HG03066 (cell line): ENCODE data around the gene TKT.
A peak's percentile ranks its signal among the peaks of the same experiment; 100 is the strongest.
"Not testable (repeated sequence)": the region's sequence is repeated elsewhere in the genome, so short reads cannot be mapped to it uniquely, and the experiment has no call there.

Experiments used
- ATAC-seq: cut with Tn5 transposase; IDR thresholded peaks from one replicate; pipeline ENCODE4 v1.9.1; 2021; ENCODE audit warnings: low read depth; ENCODE audit not compliant: unreplicated experiment

The TKT gene

DNA sequence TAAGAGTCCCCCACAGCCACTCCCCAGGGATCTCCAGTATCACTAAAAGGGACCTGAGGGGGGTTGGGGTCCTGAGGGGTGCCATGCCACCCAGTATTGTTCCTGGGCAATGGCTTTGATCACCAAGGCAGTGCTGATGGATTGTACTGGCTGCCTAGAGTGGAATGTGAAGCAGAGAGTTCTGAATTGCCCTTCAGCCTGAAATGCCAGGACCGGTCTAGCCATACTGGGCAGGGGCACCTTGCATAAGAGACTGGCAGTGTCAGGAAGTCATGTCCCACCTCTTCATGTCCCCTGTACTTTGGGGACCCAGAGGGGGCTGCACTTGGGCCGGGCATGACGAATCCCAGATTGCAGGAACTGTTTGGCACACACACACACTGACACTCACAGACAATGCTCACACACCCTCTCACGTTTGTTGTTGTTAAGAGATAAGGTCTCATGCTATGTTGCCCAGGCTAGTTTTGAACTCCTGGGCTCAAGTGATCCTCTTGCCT lies 4.5 kb upstream of the TKT start:
- ATAC-seq: no peak

DNA sequence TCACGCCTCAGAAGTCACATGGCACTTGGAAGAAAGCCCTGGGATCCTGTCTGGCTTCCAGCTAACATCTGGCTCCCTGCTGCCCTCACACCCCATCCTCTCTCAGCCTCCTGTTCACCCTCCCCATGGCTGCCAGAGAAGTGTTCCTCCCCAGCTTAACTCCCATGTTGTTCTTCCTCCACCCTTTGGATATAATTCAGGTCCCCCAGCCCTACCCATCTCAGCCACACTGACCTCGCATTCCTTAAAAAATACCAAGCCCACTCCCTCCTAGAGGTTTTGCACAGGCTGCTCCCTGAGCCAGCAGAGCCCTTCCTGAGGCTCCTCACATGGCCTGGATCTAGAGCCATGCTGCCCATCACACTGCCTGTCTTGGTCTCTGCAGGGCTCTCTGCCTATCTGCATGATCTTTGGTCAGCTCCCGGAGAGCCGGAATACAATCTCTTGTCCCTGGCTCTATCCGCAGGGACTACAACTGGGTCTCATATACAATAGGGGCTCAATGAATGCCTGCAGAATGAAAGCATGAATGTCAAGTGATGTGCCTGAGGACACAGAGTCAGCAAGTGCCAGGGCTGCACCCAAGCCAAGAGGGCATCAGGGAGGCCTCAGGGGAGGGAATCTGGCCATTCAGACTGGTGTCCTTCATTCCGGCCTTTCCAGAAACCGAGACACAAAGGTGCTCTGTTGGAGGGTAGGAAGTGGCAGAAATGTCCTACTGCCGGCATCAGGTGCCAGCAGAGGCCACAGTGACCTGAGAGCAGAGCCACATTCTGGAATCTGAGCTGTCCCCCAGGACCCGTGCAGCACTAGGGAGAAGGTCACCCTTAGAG lies 3.8 kb upstream of the TKT start:
- no peak for ATAC-seq

DNA sequence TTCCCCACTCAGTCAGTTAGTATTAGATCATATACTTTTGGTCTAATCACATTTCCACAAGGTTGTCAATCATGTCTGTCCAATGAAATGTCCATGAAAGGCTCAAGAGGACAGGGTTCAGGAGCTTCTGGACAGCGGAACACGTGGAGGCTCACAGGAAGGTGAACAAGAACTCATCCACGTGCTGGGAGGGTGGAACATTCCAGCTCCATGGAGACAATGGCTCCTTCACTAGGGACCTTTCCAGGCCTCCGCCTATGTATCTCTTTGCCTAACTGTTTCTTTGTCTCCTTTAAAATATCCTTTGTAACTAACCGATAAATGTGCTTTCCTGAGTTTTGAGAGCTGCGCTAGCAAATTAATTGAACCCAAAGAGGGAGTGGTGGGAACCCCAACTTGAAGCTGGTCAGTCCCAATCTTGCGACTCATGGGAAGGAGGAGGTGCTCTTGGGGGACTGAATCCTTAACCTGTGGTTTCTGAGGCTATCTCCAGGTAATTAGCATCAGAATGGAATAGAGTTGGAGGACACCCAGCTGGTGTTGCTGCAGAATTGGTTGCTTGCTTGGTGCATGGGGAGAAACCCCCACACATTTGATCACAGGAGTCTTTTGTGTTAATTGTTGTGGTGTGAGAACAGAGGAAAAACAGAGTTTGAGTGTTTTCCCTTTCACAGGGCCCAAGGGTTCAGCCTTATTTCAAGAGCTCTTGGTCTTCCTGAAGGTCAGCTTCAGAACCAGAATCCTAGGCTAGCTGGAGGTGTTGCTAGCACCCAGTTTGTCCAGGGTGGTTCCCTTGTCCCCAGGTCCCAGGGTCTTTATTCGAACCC lies 3.0 kb upstream of the TKT start:
- ATAC-seq: no peak

DNA sequence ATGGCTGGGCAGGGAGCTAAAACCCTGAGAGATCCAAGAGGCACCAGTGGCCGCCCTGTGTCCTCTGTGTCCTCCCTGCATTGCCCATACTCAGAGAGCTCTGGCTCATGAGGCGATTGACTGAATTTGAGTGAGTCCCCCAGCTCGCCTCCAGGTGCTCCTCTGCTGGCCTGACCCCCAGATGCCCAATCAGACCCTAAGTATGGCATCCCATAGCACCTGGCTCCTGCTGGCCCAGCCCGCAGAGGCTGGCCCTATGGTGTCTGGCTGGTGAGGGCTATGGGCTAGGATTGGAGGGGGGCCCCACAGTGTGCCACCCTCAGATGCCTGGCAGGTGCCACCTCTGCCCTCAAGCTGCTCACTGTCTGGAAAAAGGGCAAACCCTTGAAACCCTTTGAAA lies 1.6 kb upstream of the TKT start:
- ATAC-seq: no peak

DNA sequence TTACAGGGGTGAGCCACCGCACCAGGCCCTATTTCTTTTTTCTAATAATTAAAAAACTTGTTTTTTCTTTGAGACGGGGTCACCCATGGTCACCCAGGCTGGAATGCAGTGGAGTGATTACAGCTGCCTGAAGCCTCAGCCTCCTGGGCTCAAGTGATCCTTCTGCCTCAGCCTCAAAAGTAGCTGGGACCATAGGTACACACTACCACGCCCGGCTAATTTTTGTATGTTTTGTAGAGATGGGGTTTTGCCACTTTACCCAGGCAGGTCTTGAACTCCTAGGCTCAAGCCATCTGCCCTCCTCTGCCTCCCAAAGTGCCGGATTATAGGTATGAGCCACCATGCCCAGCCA lies 858 bp upstream of the TKT start:
- no peak for ATAC-seq

DNA sequence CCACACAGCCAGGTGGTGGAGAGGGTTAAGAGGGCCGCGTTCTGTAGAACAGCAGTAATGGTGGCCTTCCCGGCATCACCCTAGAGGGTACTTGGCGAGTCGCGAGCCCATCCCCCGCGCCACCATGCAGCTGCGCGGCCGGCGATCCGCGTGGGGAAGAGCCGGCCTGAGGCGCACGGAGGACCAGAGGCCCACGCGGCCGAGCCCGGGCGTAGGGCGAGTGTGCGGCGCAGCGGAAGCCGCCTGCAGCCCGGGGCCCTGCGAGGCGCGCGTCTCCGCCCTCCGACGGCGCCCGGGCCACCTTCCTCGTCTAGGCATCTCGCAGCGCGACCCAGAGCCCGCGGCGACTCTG lies 423 bp downstream of the TKT start:
- peak; percentile 40 for ATAC-seq

DNA sequence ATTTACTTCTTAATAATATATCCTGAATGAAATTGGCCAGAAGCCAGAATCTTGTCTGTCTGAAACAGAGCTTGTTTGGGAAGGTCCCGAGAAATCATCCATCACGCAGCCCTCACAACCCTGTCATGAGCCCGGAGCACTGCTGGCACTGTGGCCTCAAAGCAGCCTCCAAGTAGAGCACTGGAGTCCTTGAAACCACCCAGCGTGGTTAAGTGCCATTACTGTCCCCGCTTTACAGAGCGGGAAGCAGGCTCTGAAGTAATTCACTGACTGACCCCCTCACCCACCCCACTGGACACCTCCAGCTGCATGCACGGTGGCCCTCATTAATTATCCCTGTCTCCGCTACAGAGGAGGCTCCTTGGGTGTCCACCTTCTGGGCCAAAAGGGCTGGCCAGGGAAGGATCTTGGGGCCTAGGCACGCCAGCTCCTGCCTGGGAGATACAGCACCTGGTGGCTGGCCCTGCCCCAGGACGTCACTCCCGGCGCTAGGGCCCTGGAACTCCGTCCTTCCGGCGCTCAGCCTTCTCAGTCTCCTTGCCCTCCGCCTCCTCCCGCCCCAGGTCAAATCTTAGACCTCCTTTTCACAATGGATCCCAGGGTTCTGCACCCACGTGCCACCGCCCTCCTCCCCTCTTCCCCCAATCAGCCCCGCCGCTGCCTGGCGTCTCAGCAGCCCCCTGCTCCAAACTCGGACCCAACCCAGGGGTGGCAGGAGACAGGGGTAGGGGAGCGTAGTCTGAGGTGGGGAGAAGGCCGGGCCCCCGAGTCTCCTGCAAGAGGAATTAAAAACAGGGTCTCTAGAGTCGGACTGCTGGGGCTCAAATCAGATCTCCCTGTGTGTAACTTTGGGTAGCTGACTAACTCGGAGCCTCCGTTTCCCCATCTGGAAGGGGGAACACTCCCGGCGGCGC lies 1.1 kb downstream of the TKT start:
- peak; percentile 53 for ATAC-seq

DNA sequence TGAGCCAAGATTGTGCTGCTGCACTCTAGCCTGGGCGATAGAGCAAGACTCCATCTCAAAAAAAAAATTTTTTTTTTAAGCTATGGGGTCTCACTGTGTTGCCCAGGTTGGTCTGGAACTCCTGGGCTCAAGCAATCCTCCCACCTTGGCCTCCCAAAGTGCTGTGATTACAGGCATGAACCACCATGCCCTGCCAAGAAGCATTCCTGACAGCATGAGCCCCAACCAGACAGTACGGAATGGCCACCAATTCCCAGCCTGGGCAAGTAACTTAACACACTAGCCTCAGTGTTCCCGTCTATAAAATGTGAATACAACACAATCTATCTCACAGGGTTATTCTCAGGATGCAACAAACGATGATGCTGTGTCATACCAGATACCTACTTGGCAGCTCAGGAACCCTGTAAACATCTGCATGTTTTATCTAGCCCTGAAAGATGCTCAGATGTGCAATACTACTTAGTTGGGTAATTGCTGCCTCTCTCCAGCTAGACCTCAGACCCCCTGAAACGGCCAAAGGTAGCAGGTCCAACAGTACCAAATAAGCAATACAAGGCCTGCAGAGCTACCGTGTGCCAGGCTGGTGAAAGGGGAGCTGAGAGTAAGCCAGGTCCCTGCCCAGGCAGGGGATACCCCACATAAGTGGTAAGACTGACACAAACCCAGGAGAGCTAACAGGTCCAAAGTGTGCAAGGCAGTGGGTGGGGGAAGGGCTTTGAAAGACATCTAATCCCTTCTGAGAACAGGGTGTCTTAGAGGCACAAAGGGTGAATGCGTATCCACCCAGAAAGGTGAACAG lies 1.9 kb downstream of the TKT start:
- ATAC-seq: no peak

DNA sequence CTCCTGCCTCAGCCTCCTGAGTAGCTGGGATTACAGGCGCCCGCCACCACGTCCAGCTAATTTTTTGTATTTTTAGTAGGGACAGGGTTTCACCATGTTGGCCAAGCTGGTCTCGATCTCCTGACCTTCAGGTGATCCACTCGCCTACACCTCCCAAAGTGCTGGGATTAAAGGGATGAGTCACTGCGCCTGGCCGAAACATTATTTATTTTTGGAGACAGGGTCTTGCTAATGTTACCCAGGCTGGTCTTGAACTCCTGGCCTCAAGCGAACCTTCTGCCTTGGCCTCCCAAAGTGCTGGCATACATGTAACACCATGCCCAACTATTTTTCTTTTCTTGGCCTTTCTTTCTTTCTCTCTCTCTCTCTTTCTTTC lies 2.9 kb downstream of the TKT start:
- not testable (repeated sequence) for ATAC-seq

DNA sequence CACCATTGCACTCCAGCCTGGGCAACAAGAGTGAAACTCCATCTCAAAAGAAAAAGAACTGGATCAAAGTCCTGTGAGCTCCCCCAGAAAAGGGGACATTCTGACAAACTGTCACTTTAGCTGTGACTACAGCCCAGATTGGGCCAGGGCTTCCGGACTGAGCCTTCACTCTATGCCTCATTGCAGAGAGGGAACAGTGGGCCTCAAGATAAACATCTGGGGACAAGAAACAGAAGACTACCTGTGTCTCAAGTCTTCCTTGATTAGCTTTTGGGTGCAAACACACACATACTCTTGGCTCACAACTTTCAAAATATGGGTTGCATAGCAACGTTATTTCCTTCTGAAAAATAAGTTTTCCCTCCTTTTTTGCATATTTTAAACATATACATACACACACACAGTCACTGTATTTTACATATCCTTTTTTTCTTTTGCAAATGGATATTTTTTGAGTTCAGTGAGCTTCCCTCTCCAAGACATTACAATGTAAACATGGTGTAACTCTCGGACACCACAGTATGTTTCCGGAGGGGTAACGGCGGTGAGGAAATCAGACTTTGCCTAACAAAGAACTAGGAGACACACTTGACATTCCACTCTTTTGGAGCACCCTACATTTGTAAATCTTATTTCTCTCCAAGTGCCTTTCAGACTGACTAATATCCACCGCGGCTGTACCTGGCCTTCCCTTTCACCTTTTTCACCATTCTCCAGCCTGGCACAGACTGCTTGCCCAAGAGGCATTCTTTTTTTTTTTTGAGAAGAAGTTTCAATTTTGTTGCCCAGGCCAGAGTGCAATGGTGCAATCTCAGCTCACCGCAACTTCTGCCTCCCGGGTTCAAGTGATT lies 3.5 kb downstream of the TKT start:
- ATAC-seq: no peak

DNA sequence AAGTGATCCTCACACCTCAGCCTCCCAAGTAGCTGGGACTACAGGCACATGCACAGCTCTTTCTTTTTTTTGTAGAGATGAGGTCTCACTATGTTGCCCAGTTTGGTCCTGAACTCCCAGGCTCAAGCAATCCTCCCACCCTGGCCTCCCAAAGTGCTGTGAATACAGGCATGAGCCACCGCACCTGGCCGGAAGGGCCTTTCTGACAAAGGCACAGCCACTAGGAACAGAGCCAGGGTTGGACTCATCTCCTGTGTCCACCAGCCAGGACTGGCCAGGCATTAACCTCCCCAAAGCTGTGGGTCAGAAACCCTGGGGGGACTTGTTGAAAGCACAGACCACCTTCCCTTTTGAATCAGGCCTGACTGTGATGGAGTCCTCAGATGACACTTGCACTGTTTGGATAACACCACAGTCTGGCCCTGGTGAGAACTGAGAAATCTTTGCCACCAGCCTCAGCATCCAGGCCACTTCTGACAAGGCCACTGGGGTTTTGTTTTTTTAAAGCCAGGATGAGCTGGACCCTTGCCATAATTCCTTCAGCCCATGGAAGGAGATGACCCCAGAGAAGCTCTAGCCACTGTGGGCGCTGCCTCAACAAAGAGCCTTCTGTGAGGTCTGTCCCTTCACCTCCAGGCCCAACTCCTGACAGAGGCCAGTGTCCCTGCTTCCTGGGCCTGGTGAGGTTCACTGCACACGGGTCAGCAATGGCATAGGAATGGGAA lies 4.8 kb downstream of the TKT start:
- ATAC-seq: no peak

DNA sequence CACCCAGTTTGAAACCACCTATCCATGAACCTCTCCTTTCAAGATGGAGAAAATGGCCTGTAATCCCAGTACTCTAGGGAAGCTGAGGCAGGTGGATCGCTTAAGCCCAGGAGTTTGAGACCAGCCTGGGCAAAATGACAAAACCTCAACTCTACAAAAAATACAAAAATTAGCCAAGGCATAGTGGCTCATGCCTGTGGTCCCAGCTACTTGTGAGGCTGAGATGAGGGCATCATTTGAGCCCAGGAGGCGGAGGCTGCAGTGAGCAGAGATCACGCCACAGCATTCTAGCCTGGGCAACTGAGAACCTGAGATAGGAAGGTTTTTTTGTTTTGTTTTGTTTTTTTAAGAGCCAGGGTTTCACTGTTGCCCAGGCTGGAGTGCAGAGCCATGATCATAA lies 5.4 kb downstream of the TKT start:
- ATAC-seq: no peak

DNA sequence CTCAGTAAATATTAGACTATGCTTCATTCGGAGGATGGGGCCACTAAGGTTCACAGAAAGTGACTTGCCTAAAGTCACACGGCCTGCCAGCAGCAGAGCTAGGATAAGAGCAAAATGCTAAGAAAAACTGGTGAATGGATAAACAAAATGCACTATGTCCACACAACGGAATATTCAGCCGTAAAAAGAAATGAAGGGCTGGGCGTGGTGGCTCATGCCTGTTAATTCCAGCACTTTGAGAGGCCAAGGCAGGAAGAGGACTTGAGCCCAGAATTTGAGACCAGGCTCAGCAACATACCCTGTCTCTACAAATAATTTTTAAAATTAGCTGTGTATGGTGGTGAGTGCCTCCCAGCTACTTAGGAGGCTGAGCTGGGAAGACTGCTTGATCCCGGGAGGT lies 7.7 kb downstream of the TKT start:
- no peak for ATAC-seq

DNA sequence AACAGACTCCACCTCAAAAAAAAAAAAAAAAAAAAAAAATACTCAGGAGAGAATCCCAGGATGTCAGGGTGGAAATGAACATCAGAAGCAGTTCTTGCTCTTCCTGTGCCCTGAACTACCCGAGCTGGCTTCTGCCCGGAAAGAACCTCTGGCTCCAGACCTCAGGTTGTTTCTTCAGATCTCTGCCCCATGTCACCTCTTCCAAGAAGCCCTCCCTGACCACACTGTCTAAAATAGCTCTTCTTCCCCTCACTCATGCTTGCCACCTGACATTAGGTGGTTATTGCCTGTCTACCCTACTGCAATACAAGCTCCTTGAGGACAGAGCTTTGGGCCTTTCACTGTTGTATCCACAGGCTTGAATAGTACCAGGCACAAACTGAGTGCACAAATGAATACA lies 8.2 kb downstream of the TKT start:
- no peak for ATAC-seq

DNA sequence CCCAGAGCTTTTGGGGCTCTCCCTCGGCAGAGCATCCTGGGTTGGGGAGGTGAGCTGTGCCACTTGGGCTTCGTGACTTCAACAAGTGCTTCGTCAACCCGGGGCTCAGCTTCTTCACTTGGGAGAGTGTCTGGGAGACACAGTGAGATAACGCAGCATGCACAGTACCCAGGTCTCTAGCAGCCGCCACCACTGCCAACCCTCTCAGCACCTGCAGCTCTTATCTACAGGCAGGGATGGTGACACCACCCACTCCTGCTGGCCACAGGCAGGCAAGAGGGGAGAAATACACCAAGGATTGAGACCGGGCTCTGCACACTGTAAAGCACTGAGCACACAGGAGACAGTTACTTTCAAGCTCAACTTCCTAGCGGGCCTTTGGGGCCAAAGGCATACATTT lies 11.6 kb downstream of the TKT start:
- ATAC-seq: no peak

DNA sequence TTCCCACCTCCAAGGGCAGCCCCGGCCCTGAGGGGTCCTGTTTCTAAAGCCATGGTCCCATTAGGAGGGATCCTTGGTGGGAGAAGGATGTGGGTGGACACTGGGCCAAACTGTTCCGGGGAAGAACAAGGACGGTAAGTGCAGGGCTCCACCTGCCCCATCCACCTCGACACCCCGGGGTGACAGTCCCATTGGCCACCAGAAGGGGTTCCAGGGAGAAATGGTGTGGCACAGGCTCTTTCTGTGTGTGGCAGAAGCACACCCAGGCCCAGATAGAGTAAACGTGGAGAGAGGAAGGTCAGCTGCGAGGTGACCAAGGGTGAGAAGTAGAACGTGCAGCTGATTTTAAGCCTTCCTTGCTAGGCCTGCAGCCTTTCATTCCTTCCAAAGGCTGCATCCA lies 12.0 kb downstream of the TKT start:
- ATAC-seq: no peak

DNA sequence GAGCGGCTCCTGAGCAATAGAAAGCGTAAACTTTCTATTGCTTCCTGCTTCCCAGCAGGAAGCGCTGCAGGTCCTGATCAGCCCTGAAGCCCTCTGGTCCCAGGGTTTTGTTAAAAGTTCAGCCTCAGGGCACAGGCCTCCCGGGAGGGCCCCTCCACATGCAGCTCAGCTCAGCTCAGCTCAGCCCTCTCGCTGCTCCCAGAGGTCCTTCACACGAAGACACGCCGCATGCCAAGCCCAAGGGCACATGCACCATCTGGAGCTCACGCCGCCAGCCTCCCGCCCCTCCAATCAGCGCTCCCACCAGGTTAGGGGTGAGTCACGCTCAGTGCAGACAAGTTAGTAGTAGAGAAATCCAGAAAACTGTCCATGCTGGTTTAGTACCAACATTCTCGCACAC lies 12.7 kb downstream of the TKT start:
- ATAC-seq: no peak

DNA sequence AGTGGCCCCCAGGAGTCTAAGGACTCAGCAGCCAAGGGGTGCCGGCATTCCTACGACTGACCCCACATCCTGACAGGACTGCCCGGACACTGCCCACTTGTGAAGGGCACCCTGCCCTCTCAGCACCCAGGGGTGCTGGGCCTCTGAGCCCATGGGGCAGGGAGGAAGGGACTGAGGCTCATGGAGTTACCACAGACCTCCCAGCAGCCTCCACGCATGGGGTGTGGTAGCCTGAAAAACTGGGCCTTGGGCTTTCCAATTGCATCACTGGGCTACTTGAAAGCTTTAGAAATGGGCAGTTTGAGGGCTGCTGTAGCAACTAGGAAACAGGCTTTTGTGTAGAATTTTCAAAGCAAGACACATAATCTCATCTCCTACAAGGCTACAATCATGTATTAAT lies 13.2 kb downstream of the TKT start:
- no peak for ATAC-seq

DNA sequence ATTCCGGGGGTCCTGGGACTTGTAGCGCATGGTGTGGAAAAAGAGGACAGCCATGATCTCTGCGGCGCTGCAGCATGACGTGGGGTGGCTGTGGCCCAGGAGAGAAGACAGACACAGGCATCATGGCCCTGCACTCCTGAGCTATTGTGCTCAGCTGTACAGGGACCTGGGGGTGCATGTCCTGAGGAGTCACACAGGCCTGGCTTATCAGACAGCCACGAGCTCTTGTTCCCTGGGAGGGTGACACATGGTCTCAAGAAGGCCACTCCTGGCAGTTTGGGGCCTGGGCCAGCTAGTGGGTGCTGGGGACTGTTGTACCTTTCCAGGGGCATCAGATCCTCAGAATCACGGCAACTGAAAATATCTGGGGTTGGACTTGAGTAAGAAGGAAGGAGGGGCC lies 13.7 kb downstream of the TKT start:
- no peak for ATAC-seq
